Panc1 (cell line): ENCODE data around the gene MPI.

ENCODE experiments used
- POLR2AphosphoS5 ChIP-seq: IDR thresholded peaks from 2 replicates; pipeline ENCODE4 v1.6.1; 2012; ENCODE audit warnings: mild to moderate bottlenecking, low read depth, low read length, moderate library complexity
- TF ChIP-seq, protein P1 (sequence below): fragments of 450-650 bp; IDR thresholded peaks from 2 replicates; pipeline ENCODE4 v1.5.1; 2017; ENCODE audit warnings: mild to moderate bottlenecking
- TF ChIP-seq, protein P2 (sequence below), 2 experiments: IDR thresholded peaks; 2 replicates each; pipeline ENCODE4 v1.6.1; 2011 to 2012; ENCODE audit warnings: low read depth in 2 of 2, control low read depth in 1 of 2, low read length in 1 of 2, mild to moderate bottlenecking in 1 of 2, moderate library complexity in 1 of 2; ENCODE audit not compliant: insufficient read depth in 1 of 2

- TF ChIP-seq, protein P1, sequence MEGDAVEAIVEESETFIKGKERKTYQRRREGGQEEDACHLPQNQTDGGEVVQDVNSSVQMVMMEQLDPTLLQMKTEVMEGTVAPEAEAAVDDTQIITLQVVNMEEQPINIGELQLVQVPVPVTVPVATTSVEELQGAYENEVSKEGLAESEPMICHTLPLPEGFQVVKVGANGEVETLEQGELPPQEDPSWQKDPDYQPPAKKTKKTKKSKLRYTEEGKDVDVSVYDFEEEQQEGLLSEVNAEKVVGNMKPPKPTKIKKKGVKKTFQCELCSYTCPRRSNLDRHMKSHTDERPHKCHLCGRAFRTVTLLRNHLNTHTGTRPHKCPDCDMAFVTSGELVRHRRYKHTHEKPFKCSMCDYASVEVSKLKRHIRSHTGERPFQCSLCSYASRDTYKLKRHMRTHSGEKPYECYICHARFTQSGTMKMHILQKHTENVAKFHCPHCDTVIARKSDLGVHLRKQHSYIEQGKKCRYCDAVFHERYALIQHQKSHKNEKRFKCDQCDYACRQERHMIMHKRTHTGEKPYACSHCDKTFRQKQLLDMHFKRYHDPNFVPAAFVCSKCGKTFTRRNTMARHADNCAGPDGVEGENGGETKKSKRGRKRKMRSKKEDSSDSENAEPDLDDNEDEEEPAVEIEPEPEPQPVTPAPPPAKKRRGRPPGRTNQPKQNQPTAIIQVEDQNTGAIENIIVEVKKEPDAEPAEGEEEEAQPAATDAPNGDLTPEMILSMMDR, result no peak
- TF ChIP-seq POLR2AphosphoS5, result no peak
- TF ChIP-seq, protein P2, sequence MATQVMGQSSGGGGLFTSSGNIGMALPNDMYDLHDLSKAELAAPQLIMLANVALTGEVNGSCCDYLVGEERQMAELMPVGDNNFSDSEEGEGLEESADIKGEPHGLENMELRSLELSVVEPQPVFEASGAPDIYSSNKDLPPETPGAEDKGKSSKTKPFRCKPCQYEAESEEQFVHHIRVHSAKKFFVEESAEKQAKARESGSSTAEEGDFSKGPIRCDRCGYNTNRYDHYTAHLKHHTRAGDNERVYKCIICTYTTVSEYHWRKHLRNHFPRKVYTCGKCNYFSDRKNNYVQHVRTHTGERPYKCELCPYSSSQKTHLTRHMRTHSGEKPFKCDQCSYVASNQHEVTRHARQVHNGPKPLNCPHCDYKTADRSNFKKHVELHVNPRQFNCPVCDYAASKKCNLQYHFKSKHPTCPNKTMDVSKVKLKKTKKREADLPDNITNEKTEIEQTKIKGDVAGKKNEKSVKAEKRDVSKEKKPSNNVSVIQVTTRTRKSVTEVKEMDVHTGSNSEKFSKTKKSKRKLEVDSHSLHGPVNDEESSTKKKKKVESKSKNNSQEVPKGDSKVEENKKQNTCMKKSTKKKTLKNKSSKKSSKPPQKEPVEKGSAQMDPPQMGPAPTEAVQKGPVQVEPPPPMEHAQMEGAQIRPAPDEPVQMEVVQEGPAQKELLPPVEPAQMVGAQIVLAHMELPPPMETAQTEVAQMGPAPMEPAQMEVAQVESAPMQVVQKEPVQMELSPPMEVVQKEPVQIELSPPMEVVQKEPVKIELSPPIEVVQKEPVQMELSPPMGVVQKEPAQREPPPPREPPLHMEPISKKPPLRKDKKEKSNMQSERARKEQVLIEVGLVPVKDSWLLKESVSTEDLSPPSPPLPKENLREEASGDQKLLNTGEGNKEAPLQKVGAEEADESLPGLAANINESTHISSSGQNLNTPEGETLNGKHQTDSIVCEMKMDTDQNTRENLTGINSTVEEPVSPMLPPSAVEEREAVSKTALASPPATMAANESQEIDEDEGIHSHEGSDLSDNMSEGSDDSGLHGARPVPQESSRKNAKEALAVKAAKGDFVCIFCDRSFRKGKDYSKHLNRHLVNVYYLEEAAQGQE (IDR thresholded peaks at IDR 0.05; ENCODE audit: insufficient read depth in 1 of 2, low read depth in 2 of 2, low read length in 1 of 2), result no peak
Measured at GRCh38 chr15:74891469-74891868, 1.6 kb downstream of the MPI start.
